NCI-H187 treated with DMSO at 0.1 percent for 48 hours (cell line): ENCODE measurements around the gene STYXL1.

Experiments used
- DNase-seq: peaks from one replicate; lab custom pipeline; 2025; lab: John Stamatoyannopoulos, UW

STYXL1 gene

DNA sequence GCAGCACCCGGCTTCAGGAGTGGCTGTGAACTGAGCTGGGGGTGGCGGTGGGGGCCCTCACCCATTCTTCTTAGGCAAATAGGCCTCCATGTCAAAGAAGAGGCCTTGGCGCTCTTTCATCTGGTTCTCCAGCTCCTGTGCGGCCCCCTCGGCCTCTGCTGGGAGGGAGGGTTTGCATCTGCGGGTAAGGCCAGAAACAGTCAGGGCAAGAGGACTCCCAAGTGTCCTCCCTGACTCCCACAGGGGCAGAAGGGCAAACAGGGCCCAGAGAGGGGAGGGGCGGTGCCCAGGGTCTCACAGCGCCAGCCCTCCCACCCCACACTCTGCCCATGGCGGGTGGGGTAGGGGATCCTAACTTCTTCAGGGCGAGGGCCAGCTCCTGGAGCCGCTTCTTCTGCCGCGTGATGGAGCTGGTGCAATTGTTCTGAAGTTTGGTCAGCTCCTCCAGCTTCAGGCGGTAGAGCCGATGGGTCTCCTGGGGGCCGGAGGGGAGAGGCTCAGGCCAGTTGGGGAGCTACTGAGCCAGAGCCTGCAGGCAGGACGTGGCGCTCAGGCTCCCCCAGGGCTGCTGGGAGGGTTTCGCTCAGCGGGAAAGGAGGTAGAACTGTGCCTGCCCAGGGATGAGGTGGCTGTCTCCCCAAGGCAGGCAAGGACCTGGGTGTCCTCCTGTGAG lies 55.6 kb downstream of the STYXL1 start:
- DNase-seq, result no peak

- no peak for DNase-seq
Observed at GRCh38 chr7:75991531-75992082, 56.2 kb downstream of the STYXL1 start.

DNA sequence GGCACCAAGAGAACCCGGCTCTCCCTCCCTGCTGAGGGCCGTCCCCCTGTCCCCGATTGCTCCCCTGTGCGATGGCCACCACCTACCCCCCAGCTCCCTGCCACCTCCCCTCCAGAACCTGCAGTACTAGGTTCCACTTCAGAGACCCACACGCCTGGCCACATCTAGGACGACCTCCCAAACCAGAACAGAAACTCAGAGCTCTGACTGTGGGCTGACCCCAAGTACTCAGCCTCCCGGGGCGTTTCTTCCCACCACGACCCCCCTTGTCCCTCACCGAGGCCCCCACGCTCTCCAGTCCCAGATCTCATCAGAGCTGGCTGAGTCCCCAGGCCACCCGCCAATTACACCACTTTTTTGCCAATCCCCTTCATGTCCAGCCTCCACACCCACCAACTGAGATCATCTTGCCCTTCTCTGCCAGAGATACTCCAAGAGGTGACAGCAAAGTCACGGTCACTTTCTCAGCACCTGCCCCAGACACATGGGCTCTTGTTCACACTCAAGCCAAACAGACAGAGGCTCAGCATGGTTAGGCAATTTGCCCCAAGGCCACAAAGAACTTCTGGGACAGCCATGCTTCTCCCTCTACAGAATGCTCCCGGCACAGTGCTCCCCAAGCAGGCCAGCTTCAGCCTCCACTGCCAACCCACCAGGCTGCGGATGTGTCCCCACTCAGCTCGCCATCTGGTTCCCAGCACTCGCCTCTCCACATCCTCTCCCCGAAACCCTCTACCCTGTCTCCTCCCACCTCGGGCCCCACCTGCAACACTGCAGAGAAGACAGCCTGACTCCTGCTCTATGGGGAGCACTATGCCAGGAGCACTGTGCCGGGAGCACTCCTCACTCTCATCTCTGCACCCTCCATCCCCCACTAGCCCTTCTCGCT lies 58.1 kb downstream of the STYXL1 start:
- no peak for DNase-seq

- no peak for DNase-seq
Observed at GRCh38 chr7:75988568-75989499, 59.0 kb downstream of the STYXL1 start.

DNA sequence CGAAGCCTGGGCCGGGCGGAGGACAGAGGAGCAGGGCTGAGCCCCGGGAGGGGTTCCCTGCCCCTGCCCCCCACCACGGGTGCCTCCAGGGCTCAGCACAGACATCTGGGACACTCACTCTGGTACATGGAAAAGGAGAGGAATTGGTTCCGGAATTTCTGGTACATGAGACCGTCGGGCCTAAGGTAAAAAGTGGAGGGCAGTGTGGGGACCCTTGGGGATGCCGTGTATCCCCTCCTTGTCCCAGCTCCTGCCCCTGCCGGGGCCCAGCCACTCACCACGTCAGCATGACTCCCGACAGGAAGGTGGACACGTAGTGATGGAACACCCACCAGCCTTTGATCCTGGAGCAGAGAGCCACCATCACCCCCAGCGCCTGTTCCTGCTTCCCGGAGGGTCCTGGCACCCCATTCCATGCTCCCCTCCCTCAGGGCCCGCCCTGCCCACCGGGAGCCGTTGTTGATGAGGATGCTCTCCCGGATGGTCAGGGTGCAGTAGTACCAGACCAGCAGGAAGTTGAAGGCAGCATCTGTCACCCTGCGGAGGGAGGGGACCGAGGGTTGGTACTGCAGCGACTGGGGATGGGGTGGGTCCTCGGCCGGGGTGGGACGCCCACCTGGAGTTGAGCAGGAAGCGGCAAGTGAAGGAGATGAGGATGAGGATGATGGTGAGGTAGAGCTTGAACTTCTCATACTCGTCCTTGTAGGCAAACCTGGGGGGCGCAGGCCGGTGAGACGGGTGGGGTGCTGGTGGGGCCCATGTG lies 59.8 kb downstream of the STYXL1 start:
- no peak for DNase-seq

- DNase-seq, result no peak
Observed at GRCh38 chr7:75987026-75987804, 60.6 kb downstream of the STYXL1 start.

- DNase-seq, result no peak
Observed at GRCh38 chr7:75986147-75986781, 61.5 kb downstream of the STYXL1 start.

GRCh38 chr7:75985518-75986146 lies 62.2 kb downstream of the STYXL1 start:
- DNase-seq, result no peak

DNA sequence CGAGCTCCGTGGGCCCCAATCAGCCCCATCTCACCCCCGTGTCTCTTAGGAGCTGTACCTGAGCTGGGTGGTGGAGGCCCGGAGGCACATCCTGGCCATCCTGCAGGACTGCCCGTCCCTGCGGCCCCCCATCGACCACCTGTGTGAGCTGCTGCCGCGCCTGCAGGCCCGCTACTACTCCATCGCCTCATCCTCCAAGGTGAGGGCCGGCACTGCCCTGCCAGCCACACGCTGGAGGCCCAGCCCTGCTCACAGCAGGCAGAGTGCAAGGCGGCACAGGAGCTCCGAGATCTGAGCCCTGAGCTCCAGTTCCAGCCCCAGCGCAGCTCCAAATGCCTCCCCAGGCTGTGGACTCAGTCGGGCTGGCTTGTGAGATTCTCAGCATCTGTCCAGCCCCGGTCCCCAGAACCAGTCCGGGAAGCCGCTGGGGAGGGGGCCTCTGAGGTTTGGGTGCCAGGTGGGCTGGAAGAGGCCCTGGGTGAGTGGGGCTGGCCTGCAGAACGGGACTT lies 62.7 kb downstream of the STYXL1 start:
- no peak for DNase-seq

- DNase-seq, result no peak
Observed at GRCh38 chr7:75984130-75985008, 63.4 kb downstream of the STYXL1 start.

GRCh38 chr7:75983471-75984129 lies 64.2 kb downstream of the STYXL1 start:
- DNase-seq, result no peak

DNA sequence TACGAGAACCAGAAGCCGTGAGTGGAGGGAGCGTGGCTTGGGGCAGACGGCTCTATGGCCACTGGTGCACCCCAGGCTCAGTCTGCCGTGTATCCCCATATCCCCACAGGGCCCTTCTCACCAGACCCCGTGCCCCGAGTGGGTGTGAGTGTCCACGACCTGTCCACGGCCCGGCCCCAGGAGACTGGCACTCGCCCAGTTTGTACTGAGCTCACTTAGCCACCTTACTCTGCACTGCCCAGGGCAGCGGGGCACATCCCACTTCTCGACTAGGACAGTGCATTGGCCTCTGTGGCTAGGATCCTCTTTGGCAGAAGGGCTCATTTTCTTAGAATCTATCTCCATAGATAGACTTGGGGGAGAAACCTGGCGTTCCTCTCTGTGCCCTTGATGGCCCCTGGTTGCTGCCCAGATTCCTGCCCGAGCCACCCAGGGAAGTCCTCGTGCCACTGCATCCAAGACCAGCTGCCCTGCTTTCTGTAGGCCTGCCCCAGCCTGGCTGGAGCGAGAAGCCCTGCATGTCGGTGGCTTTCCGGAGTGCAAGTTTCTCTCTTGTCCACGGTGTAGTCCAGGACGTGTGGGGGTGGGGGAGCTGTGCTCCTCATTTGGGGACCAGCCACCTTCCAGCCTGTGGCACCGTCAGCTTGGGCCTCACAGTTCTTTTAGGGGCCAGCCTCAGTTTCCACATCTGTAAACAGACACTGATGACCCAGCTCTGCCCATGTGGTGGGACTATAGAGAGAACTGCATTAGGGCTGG lies 65.3 kb downstream of the STYXL1 start:
- no peak for DNase-seq

GRCh38 chr7:75981453-75982305 lies 66.1 kb downstream of the STYXL1 start:
- no peak for DNase-seq

DNA sequence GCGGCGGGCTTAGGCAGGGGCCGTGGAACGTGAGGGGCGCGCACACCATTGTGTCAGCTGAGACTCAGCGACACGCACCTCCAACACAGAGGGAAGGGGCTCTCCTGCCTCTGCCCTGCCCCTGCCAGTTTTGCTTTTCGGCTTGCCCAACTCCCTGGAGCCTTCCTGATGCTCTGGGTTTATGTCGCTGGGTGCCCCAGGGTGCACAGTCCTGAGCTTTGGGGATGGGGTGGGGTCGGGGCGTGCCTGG lies 66.7 kb downstream of the STYXL1 start:
- DNase-seq, result no peak

DNA sequence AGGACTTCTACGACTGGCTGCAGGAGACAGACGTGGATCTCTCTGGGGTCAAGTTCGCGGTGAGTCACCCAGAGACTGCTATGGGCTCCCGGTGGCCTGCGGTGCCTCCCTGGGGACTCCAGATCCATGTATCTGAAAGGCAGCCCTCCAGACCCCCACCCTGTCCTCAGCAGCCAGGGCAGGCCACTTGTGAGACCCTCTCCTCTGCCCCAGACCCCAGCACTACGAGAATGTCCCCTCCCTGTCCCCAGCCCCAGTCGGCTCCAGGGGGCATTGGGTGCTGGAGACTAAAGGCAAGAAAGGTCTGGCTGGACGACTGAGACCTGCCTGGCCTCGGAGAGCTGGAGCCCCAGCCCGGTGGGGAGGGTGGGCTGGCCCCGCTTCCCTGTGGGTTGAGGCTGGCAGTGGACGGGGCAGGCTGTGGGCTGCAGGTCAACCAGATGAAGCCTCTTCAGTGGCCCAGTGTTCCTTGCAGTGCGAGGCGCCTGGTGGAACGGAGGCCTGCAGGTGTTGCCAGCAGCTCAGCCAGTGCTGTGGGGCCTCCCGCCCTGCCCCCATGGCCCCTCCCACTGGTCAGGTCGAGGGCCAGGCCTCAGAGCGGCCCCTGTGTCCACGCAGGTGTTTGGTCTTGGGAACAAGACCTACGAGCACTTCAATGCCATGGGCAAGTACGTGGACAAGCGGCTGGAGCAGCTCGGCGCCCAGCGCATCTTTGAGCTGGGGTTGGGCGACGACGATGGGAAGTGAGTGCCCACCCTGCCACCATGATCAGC lies 67.2 kb downstream of the STYXL1 start:
- no peak for DNase-seq
